Chondrocyte (in vitro differentiated cells): ENCODE measurements around the gene ALOX15B. TPM values are rescaled to one million over a fixed set of nuclear protein-coding genes. Genes with fewer than 3 reads are reported as not detected.
A peak's percentile ranks its signal among the peaks of the same experiment; 100 is the strongest.
"Not testable (repeated sequence)": the region's sequence is repeated elsewhere in the genome, so short reads cannot be mapped to it uniquely, and the experiment has no call there.

ENCODE experiments used
- DNase-seq: peaks from one replicate; pipeline ENCODE4 v3.0.0; 2021; ENCODE audit warnings: mixed read lengths, low spot score
- H3K27ac Mint-ChIP-seq: one replicate; pipeline ENCODE4 v1.8.0; 2021; ENCODE audit warnings: mild to moderate bottlenecking, moderate library complexity, mixed read lengths; ENCODE audit not compliant: unreplicated experiment
- H3K27me3 Mint-ChIP-seq: 2 replicates; pipeline ENCODE4 v1.8.0; 2021; ENCODE audit warnings: low read depth, mixed read lengths
- H3K36me3 Mint-ChIP-seq: 2 replicates; pipeline ENCODE4 v1.8.0; 2021; ENCODE audit warnings: low read depth, mixed read lengths
- H3K4me1 Mint-ChIP-seq: 2 replicates; pipeline ENCODE4 v1.8.0; 2021; ENCODE audit warnings: low read depth, mild to moderate bottlenecking, mixed read lengths
- H3K4me3 Mint-ChIP-seq: one replicate; pipeline ENCODE4 v1.8.0; 2021; ENCODE audit warnings: mild to moderate bottlenecking, moderate library complexity, mixed read lengths; ENCODE audit not compliant: unreplicated experiment
- H3K9me3 Mint-ChIP-seq: 2 replicates; pipeline ENCODE4 v1.8.0; 2021; ENCODE audit warnings: low read depth, mixed read lengths
- CTCF ChIP-seq: fragments of 200-600 bp; sonication (generic); IDR thresholded peaks from 2 replicates; pipeline ENCODE4 v1.5.0; 2021; ENCODE audit warnings: antibody characterized with exemption, mild to moderate bottlenecking, moderate library complexity
- total RNA-seq: library from RNA; stranded (reverse); gene quantifications from 3 replicates; pipeline ENCODE4 v1.2.1, GENCODE V29; 2021

ALOX15B gene
- total RNA-seq, 1 donor from 2014 or later, result not detected

- peak; percentile 77 for DNase-seq
- Mint-ChIP-seq H3K27me3 (peaks cover 64% of the 10 kb centered on the region), H3K27ac (no peak overlapping the region), H3K9me3 (no peaks in the 10 kb centered on the region), H3K36me3 (peaks cover 3% of the 10 kb centered on the region), H3K4me1 (peaks cover 22% of the 10 kb centered on the region), H3K4me3 (peak overlapping the region; percentile 51)
- peak; percentile 89 for TF ChIP-seq CTCF
Observed at GRCh38 chr17:8073627-8074484, 35.0 kb downstream of the ALOX15B start.

- H3K36me3 Mint-ChIP-seq, result peaks cover 3% of the 10 kb centered on the region
- H3K27me3 Mint-ChIP-seq, result peaks cover 65% of the 10 kb centered on the region
- peak overlapping the region; percentile 59 for H3K27ac Mint-ChIP-seq
Observed at GRCh38 chr17:8074554-8074953, 35.7 kb downstream of the ALOX15B start.

GRCh38 chr17:8075081-8075480 is 36.2 kb downstream of the ALOX15B start:
- H3K4me1 Mint-ChIP-seq, result peaks cover 29% of the 10 kb centered on the region
- no peaks in the 10 kb centered on the region for H3K9me3 Mint-ChIP-seq
- peaks cover 3% of the 10 kb centered on the region for H3K36me3 Mint-ChIP-seq
- H3K27ac Mint-ChIP-seq, result no peak overlapping the region
- H3K27me3 Mint-ChIP-seq, result peaks cover 63% of the 10 kb centered on the region
- no peak for TF ChIP-seq CTCF
- no peak for DNase-seq
- no peak overlapping the region for H3K4me3 Mint-ChIP-seq

More at GRCh38 chr17:8074554-8074953, 35.7 kb downstream of the ALOX15B start:
- no peak for TF ChIP-seq CTCF
- no peak for DNase-seq
- H3K9me3 Mint-ChIP-seq, result no peaks in the 10 kb centered on the region
- peaks cover 27% of the 10 kb centered on the region for H3K4me1 Mint-ChIP-seq
- H3K4me3 Mint-ChIP-seq, result no peak overlapping the region

GRCh38 chr17:8075574-8076342 is 36.9 kb downstream of the ALOX15B start:
- Mint-ChIP-seq H3K4me3 (no peak overlapping the region), H3K9me3 (no peaks in the 10 kb centered on the region), H3K4me1 (peaks cover 29% of the 10 kb centered on the region), H3K27me3 (peaks cover 57% of the 10 kb centered on the region), H3K27ac (no peak overlapping the region), H3K36me3 (peaks cover 3% of the 10 kb centered on the region)
- no peak for TF ChIP-seq CTCF
- DNase-seq, result peak; percentile 61

- TF ChIP-seq CTCF, result no peak
- no peaks in the 10 kb centered on the region for H3K9me3 Mint-ChIP-seq
- H3K4me1 Mint-ChIP-seq, result peaks cover 29% of the 10 kb centered on the region
- peak; percentile 48 for DNase-seq
- H3K4me3 Mint-ChIP-seq, result no peak overlapping the region
- H3K27me3 Mint-ChIP-seq, result peaks cover 50% of the 10 kb centered on the region
- H3K27ac Mint-ChIP-seq, result no peak overlapping the region
- peaks cover 3% of the 10 kb centered on the region for H3K36me3 Mint-ChIP-seq
Observed at GRCh38 chr17:8076502-8077266, 37.8 kb downstream of the ALOX15B start.

GRCh38 chr17:8077939-8078338 is 39.1 kb downstream of the ALOX15B start:
- peaks cover 23% of the 10 kb centered on the region for H3K4me1 Mint-ChIP-seq
- H3K4me3 Mint-ChIP-seq, H3K36me3 Mint-ChIP-seq, H3K9me3 Mint-ChIP-seq, DNase-seq, H3K27ac Mint-ChIP-seq: not testable (repeated sequence)
- H3K27me3 Mint-ChIP-seq, result peaks cover 44% of the 10 kb centered on the region
